GM18907 (cell line): Measurements from ENCODE around the gene REEP1.
A peak's percentile ranks its signal among the peaks of the same experiment; 100 is the strongest.
"Not testable (repeated sequence)": the region's sequence is repeated elsewhere in the genome, so short reads cannot be mapped to it uniquely, and the experiment has no call there.

Source experiments
- ATAC-seq: cut with Tn5 transposase; IDR thresholded peaks from one replicate; pipeline ENCODE4 v1.9.1; 2021; ENCODE audit warnings: mild to moderate bottlenecking, moderate library complexity; ENCODE audit not compliant: unreplicated experiment

The REEP1 gene

GRCh38 chr2:86249176-86249575 lies 88.2 kb downstream of the REEP1 start:
- ATAC-seq: no peak

- ATAC-seq: not testable (repeated sequence)
These were observed 92.2 kb downstream of the REEP1 start for GRCh38 chr2:86245222-86245621.

DNA sequence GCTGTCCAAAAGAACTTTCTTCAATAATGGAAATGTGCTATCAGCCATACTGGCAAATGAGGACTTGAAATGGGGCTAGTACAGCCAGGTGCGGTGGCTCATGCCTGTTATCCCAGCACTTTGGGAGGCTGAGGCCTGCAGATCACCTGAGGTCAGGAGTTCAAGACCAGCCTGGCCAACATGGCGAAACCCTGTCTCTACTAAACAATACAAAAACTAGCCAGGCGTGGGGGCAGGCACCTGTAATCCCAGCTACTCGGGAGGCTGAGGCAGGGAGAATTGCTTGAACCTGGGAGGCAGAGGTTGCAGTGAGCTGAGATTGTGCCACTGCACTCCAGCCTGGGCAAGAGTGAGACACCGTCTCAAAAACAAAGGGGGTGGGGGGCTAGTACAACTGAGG lies 92.6 kb downstream of the REEP1 start:
- ATAC-seq: not testable (repeated sequence)

GRCh38 chr2:86243950-86244733 lies 93.3 kb downstream of the REEP1 start:
- peak; percentile 49 for ATAC-seq

DNA sequence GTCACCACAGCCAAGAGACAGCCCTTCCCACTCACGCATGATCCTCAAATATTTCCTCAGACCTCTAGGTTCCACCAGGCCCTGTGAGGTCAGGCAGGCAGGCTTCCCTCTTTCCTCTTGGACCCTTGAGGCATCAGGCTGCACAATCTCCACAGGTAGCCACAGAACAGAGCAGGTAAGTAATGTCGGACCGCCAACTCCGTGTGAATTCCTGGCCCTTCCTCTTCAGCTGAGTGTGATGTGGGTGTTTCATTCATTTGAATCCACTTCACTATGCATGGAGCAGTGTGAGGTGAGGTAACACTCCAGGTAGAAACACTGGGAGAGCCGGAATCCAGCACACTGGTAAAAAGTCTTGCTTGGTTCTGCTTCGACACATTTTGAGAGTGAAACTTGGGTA lies 94.2 kb downstream of the REEP1 start:
- ATAC-seq: no peak

DNA sequence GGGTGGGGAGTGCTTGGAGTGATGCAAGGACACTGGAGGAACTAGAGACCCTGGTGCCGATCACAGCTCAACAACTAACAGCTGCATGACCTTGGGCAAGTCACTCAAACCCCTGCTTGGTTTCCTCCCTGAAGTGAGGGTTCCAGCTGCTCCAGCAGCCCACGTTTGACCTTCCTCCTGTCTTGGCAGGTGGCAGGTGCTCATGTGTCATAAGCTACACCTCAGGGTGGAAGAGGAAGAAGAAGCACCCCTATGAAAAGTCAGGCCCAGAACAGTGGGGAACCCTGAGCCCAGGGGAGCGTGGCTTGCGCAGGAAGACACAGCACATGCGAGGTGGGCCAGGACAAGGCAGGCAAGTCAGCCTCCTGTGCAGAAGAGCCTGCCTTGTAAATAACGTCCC lies 95.8 kb downstream of the REEP1 start:
- ATAC-seq: no peak

GRCh38 chr2:86240251-86240650 lies 97.2 kb downstream of the REEP1 start:
- no peak for ATAC-seq

DNA sequence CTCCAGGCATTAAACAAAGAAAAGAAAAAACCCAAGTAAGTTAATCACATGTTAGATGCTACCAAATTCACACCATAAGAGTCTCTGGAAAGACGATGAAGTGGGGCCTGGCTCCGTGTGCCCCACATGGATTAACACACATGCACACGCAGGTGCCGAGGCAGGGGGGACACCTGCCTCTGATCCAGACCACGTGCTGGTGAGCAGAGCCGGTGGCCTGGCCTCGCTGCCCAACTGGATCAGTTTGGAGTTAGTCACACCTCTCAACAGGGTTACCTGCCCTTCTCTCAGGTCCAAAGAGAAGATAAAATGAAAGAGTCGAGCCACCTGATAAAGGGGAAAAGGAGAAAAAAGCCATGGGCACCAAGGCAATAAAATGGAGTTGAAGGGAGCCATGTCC lies 97.7 kb downstream of the REEP1 start:
- ATAC-seq: no peak

GRCh38 chr2:86239326-86239725 lies 98.1 kb downstream of the REEP1 start:
- no peak for ATAC-seq

DNA sequence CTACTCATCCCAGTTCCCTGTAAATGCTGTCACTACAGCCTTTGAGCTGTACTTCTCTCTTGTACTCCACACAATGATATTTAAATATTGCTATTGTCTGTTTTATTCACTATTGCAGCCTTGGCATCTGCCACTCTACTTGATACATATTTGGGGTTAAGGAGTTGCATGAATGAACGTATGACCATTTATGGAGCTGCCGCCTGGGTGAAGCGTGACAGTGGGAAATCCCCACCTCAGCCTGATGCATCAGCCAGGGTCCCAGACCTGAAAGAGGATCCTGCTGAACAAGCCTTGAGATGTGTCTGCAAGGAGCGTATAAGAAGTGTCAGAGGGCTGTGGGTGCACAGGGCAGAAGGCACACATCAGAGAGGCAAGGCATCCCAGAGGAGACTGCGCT lies 99.1 kb downstream of the REEP1 start:
- peak; percentile 93 for ATAC-seq

GRCh38 chr2:86237172-86237571 lies 100.3 kb downstream of the REEP1 start:
- ATAC-seq: no peak

DNA sequence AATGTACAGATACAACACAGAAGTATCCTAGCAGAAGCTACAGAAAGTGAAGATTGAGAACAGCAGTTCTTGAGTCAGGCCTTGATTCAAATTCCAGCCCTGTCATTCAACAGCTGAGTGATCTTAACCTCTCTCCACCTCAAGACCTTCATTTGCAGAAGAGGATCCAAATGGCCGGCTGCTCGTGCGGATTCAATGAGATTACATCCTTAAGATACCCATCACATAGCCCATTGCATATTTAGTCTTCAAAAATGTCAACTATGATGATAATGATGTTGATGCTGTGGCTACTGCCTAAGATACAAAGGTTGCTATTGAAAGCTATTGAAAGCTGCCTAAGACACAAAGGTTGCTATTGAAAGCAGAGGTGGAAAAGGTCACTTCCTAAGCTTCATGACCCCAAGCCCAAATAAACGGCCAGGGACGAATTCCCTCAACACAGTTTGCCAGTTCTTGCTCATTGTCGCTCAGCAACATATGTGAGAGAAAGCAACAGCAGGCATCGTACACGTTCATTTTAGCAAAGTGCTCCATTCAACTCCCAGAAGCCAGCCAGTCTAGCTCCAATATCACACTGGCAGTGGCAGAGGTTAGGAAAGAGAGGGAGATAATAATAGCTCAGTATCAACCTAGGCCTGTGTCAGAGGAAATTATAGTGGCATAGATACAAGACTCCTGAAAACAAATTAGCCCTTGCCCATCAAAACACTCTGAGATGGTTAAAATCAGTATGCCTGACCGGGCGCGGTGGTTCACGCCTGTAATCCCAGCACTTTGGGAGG lies 102.0 kb downstream of the REEP1 start:
- no peak for ATAC-seq

GRCh38 chr2:86234563-86235131 lies 102.8 kb downstream of the REEP1 start:
- no peak for ATAC-seq

- ATAC-seq: no peak
These were observed 104.0 kb downstream of the REEP1 start for GRCh38 chr2:86233436-86233835.

DNA sequence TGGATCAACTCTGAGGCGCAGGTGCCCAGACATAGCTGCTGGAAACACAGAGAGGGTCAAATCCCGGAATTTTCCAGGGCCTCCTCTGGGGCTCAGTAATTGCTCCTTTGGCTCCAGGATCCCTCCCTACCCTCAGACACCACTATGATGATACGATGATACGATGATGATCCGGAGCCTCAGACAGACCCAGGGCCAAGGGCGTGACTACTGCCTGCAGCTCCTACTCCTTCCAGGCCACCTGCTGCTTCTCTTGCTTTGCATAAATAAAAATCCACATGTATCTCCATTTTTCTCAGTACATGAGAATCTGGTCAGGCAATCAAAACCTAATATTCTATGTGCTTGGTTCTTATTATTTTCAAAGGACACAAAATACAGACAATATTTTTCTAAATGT lies 104.5 kb downstream of the REEP1 start:
- no peak for ATAC-seq

DNA sequence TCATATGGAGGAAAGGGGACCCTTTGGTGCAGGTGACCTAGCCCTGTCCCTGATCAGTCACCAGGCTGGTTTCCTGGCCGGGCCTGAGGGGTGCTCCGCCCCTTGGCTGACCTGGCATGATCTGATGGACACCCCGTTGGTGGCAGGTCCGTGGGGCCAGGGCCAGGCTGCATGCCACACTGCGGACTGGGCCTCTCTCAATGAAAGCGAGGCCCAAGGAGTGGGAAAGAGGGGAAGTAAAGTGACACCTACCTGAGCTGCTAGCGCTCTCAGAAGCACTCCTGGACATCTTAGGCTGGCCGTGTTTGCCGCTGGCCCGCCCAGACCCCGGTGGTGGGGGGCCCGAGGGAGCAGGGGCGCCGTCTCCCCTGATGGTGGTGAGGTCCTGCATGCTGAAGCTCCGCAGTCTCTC lies 105.0 kb downstream of the REEP1 start:
- ATAC-seq: no peak

GRCh38 chr2:86231680-86232372 lies 105.6 kb downstream of the REEP1 start:
- ATAC-seq: no peak

DNA sequence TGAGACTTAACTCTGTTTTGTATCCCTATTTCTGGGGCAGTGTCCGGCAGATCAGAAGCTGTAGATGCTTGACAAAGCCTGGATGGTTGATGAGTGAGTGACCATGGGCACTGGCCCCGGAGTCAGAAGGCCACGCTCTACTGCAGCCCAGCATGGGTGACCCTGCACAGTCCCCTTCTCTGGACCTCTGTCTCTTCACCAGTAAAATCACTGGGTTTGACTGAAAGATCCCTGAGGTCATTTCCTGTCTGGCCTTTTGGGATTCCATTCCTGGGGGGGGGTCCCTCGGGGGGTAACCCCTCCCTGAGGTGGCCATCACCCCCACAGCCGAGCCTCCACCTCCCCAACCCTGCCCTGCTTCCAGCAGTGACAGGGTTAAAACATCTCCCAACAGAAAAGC lies 106.5 kb downstream of the REEP1 start:
- no peak for ATAC-seq

GRCh38 chr2:86229221-86229620 lies 108.2 kb downstream of the REEP1 start:
- ATAC-seq: no peak

- not testable (repeated sequence) for ATAC-seq
These were observed 108.9 kb downstream of the REEP1 start for GRCh38 chr2:86228574-86228973.

- ATAC-seq: no peak
These were observed 109.7 kb downstream of the REEP1 start for GRCh38 chr2:86227685-86228084.
